H1 (cell line): ENCODE measurements around the gene JAG2. TPM values are rescaled to one million over a fixed set of nuclear protein-coding genes. Genes with fewer than 3 reads are reported as not detected.

Experiments
- polyA plus RNA-seq, 7 experiments: library from polyadenylated mRNA; depleted of rRNA in 3 of 7; stranded (reverse) in 5 of 7; unstranded in 2 of 7; fragments of >200 nt in 5 of 7; fragments of 200-250 nt in 2 of 7; gene quantifications; 1 replicate in 5 of 7; 2 replicates in 1 of 7; 4 replicates in 1 of 7; pipeline versions ENCODE4 v1.2.1 to v1.2.3, GENCODE V29; 2011 to 2013; ENCODE audit warnings: missing spikeins in 2 of 7, mixed read lengths in 2 of 7
- total RNA-seq: library from RNA; stranded (reverse); fragmentation: NEBNext Ultra II Directional; extraction: Animal tissue kit (Norgen Biotek cat#: 25700); gene quantifications from 2 replicates; pipeline ENCODE4 v1.2.1, GENCODE V29; 2021
- TF ChIP-seq, protein P1 (sequence below): fragments of 300-600 bp; sonication (generic); IDR thresholded peaks from 2 replicates; pipeline ENCODE4 v1.7.1; 2012; ENCODE audit warnings: low read length, moderate library complexity, mild to moderate bottlenecking, inconsistent platforms; ENCODE audit not compliant: insufficient replicate concordance

JAG2 gene
- total and polyA plus RNA-seq, 2 of the 8 experiments (the other 6 are each of a cell fraction or from before 2014, with no cell fraction given), result 2.8 to 6.2 TPM

GRCh38 chr14:105118646-105119407, 49.7 kb downstream of the JAG2 start (continued):
- TF ChIP-seq, protein P1, sequence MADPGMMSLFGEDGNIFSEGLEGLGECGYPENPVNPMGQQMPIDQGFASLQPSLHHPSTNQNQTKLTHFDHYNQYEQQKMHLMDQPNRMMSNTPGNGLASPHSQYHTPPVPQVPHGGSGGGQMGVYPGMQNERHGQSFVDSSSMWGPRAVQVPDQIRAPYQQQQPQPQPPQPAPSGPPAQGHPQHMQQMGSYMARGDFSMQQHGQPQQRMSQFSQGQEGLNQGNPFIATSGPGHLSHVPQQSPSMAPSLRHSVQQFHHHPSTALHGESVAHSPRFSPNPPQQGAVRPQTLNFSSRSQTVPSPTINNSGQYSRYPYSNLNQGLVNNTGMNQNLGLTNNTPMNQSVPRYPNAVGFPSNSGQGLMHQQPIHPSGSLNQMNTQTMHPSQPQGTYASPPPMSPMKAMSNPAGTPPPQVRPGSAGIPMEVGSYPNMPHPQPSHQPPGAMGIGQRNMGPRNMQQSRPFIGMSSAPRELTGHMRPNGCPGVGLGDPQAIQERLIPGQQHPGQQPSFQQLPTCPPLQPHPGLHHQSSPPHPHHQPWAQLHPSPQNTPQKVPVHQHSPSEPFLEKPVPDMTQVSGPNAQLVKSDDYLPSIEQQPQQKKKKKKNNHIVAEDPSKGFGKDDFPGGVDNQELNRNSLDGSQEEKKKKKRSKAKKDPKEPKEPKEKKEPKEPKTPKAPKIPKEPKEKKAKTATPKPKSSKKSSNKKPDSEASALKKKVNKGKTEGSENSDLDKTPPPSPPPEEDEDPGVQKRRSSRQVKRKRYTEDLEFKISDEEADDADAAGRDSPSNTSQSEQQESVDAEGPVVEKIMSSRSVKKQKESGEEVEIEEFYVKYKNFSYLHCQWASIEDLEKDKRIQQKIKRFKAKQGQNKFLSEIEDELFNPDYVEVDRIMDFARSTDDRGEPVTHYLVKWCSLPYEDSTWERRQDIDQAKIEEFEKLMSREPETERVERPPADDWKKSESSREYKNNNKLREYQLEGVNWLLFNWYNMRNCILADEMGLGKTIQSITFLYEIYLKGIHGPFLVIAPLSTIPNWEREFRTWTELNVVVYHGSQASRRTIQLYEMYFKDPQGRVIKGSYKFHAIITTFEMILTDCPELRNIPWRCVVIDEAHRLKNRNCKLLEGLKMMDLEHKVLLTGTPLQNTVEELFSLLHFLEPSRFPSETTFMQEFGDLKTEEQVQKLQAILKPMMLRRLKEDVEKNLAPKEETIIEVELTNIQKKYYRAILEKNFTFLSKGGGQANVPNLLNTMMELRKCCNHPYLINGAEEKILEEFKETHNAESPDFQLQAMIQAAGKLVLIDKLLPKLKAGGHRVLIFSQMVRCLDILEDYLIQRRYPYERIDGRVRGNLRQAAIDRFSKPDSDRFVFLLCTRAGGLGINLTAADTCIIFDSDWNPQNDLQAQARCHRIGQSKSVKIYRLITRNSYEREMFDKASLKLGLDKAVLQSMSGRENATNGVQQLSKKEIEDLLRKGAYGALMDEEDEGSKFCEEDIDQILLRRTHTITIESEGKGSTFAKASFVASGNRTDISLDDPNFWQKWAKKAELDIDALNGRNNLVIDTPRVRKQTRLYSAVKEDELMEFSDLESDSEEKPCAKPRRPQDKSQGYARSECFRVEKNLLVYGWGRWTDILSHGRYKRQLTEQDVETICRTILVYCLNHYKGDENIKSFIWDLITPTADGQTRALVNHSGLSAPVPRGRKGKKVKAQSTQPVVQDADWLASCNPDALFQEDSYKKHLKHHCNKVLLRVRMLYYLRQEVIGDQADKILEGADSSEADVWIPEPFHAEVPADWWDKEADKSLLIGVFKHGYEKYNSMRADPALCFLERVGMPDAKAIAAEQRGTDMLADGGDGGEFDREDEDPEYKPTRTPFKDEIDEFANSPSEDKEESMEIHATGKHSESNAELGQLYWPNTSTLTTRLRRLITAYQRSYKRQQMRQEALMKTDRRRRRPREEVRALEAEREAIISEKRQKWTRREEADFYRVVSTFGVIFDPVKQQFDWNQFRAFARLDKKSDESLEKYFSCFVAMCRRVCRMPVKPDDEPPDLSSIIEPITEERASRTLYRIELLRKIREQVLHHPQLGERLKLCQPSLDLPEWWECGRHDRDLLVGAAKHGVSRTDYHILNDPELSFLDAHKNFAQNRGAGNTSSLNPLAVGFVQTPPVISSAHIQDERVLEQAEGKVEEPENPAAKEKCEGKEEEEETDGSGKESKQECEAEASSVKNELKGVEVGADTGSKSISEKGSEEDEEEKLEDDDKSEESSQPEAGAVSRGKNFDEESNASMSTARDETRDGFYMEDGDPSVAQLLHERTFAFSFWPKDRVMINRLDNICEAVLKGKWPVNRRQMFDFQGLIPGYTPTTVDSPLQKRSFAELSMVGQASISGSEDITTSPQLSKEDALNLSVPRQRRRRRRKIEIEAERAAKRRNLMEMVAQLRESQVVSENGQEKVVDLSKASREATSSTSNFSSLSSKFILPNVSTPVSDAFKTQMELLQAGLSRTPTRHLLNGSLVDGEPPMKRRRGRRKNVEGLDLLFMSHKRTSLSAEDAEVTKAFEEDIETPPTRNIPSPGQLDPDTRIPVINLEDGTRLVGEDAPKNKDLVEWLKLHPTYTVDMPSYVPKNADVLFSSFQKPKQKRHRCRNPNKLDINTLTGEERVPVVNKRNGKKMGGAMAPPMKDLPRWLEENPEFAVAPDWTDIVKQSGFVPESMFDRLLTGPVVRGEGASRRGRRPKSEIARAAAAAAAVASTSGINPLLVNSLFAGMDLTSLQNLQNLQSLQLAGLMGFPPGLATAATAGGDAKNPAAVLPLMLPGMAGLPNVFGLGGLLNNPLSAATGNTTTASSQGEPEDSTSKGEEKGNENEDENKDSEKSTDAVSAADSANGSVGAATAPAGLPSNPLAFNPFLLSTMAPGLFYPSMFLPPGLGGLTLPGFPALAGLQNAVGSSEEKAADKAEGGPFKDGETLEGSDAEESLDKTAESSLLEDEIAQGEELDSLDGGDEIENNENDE, result no peak
